Measurements from ENCODE around the gene MGAT5. TPM values are rescaled to one million over a fixed set of nuclear protein-coding genes. Genes with fewer than 3 reads are reported as not detected.

MGAT5 gene
- total RNA-seq, 4 donors from 2014 or later, result 16.3 to 37.8 (median 32.5) TPM

GRCh38 chr2:134351016-134351415 lies 97.1 kb downstream of the MGAT5 start:
- 61% methylated on average over 3 of the region's 3 CpGs for WGBS, 2 donors

GRCh38 chr2:134351899-134352298 lies 98.0 kb downstream of the MGAT5 start:
- 95 to 98% methylated on average over 2 of the region's 2 CpGs for WGBS, 2 donors
- intact Hi-C loops (cut with DNase I; ENCODE audit: low total_unique reads), result no loop called here
- DNase-seq (ENCODE audit: low spot score in 2 of 2), result no peak
- TF ChIP-seq CTCF (IDR thresholded peaks at IDR 0.05) (no peak), POLR2A (IDR thresholded peaks at IDR 0.05) (no peak)
- H3K4me3 ChIP-seq (ENCODE audit: low read depth, poor library complexity, severe bottlenecking), result no peak overlapping the region

More at GRCh38 chr2:134351016-134351415, 97.1 kb downstream of the MGAT5 start:
- DNase-seq (ENCODE audit: low spot score in 2 of 2), result no peak
- no peak for TF ChIP-seq CTCF (IDR thresholded peaks at IDR 0.05)
- TF ChIP-seq POLR2A (IDR thresholded peaks at IDR 0.05), result no peak
- no peak overlapping the region for H3K4me3 ChIP-seq (ENCODE audit: low read depth, poor library complexity, severe bottlenecking)
- intact Hi-C loops (cut with DNase I; ENCODE audit: low total_unique reads), result no loop called here

- intact Hi-C loops (cut with DNase I; ENCODE audit: low total_unique reads), result no loop called here
- DNase-seq (ENCODE audit: low spot score in 2 of 2), result no peak
- TF ChIP-seq CTCF (IDR thresholded peaks at IDR 0.05) (no peak), POLR2A (IDR thresholded peaks at IDR 0.05) (no peak)
- WGBS, 2 donors, result 98 to 99% methylated on average over 3 of the region's 3 CpGs
- H3K4me3 ChIP-seq (ENCODE audit: low read depth, poor library complexity, severe bottlenecking), result no peak overlapping the region
These were observed 99.0 kb downstream of the MGAT5 start for GRCh38 chr2:134352844-134353243.

- TF ChIP-seq POLR2A (IDR thresholded peaks at IDR 0.05), result no peak
- no peak for TF ChIP-seq CTCF (IDR thresholded peaks at IDR 0.05)
- DNase-seq (ENCODE audit: low spot score in 2 of 2), result no peak
- no peak overlapping the region for H3K4me3 ChIP-seq (ENCODE audit: low read depth, poor library complexity, severe bottlenecking)
- intact Hi-C loops (cut with DNase I; ENCODE audit: low total_unique reads), result no loop called here
- 98% methylated on average over 3 of the region's 3 CpGs for WGBS, 2 donors
These were observed 100.7 kb downstream of the MGAT5 start for GRCh38 chr2:134354611-134355010.

GRCh38 chr2:134357814-134358213 lies 103.9 kb downstream of the MGAT5 start:
- no peak for DNase-seq (ENCODE audit: low spot score in 2 of 2)
- intact Hi-C loops (cut with DNase I; ENCODE audit: low total_unique reads), result no loop called here
- TF ChIP-seq POLR2A (IDR thresholded peaks at IDR 0.05) (no peak), CTCF (IDR thresholded peaks at IDR 0.05) (no peak)
- H3K4me3 ChIP-seq (ENCODE audit: low read depth, poor library complexity, severe bottlenecking), result no peak overlapping the region
- WGBS, 2 donors, result 96 to 98% methylated on average over 3 of the region's 3 CpGs

GRCh38 chr2:134359367-134360081 lies 105.7 kb downstream of the MGAT5 start:
- TF ChIP-seq POLR2A (IDR thresholded peaks at IDR 0.05) (no peak), CTCF (IDR thresholded peaks at IDR 0.05) (no peak)
- intact Hi-C loops (cut with DNase I; ENCODE audit: low total_unique reads), result no loop called here
- WGBS, 2 donors, result 78 to 85% methylated on average over 10 of the region's 10 CpGs
- DNase-seq (ENCODE audit: low spot score in 2 of 2), result no peak
- no peak overlapping the region for H3K4me3 ChIP-seq (ENCODE audit: low read depth, poor library complexity, severe bottlenecking)
